ENCODE results near the gene SULT4A1.

GRCh38 chr22:43777286-43777685 lies 85.0 kb downstream of the SULT4A1 start:
- TF ChIP-seq HMGXB4 (CRISPR knock-in tag; IDR thresholded peaks at IDR 0.05) (no peak), LEF1 (IDR thresholded peaks at IDR 0.05) (no peak)
